K562 (cell line): ENCODE measurements around the gene POLR2H. TPM values are rescaled to one million over a fixed set of nuclear protein-coding genes. Genes with fewer than 3 reads are reported as not detected.

Experiments
- ATAC-seq: fragments of 200-7000 bp; cut with Tn5 transposase; 3 replicates; pipeline ENCODE4 v1.9.1; 2020; ENCODE audit warnings: moderate library complexity
- BruUV-seq: library from RNA; stranded (reverse); fragments of 400-500 nt; replicated peaks from 2 replicates; lab custom pipeline; 2021; lab: Mats Ljungman, UMichigan
- CTCF ChIA-PET: fragments of 300-600 bp; formaldehyde crosslinking; extraction: SDS; loops from one replicate; lab custom pipeline; 2021; ENCODE audit warnings: low intra/inter-chr PET ratio; lab: Yijun Ruan, JAX
- POLR2A ChIA-PET: fragments of 300-600, 350-650 bp; sonication (Branson Sonifier 250); formaldehyde crosslinking; extraction: SDS; loops from one replicate; lab custom pipeline; 2021; ENCODE audit warnings: antibody characterized with exemption, inconsistent platforms; lab: Yijun Ruan, JAX
- DNase-seq, 4 experiments: peaks; one replicate each; pipeline versions ENCODE4 v3.0.0 to v3.0.0-alpha.2; 2011 to 2018; ENCODE audit warnings: low spot score in 3 of 4, mixed read lengths in 3 of 4; ENCODE audit errors: extremely low read depth in 1 of 4
- FAIRE-seq: peaks from 2 replicates; lab custom pipeline; 2011; peaks lifted over from hg19 to GRCh38; lab: Jason Lieb, UNC
- H2AFZ ChIP-seq: 2 replicates; pipeline ENCODE4 v1.6.0; 2011; ENCODE audit warnings: low read depth, low read length, control low read depth, inconsistent platforms
- H3K27ac ChIP-seq: fragments of 200-600 bp; 3 replicates; pipeline ENCODE4 v1.8.0; 2011; ENCODE audit warnings: low read depth, mild to moderate bottlenecking, control low read depth, inconsistent platforms, low read length, moderate library complexity, mixed read lengths; ENCODE audit errors: extremely low read depth
- H3K27me3 ChIP-seq, 2 experiments: fragments of 300-600 bp in 1 of 2; 2 replicates in 1 of 2; 3 replicates in 1 of 2; pipeline versions ENCODE4 v1.6.0 to v1.8.0; 2011; ENCODE audit warnings: inconsistent platforms in 2 of 2, low read length in 2 of 2, mild to moderate bottlenecking in 1 of 2, mixed read lengths in 1 of 2, moderate library complexity in 1 of 2; ENCODE audit not compliant: control insufficient read depth in 2 of 2, insufficient read depth in 2 of 2
- H3K36me3 ChIP-seq: fragments of 300-600 bp; 3 replicates; pipeline ENCODE4 v1.8.0; 2011; ENCODE audit warnings: mild to moderate bottlenecking, low read length, inconsistent platforms; ENCODE audit not compliant: control insufficient read depth, insufficient read depth
- H3K4me1 ChIP-seq, 2 experiments: fragments of 200-600 bp in 1 of 2; replicated peaks in 1 of 2; 2 replicates in 1 of 2; 3 replicates in 1 of 2; pipeline versions ENCODE4 v1.5.1 to v1.8.0; 2011; ENCODE audit warnings: inconsistent platforms in 2 of 2, low read length in 2 of 2, mild to moderate bottlenecking in 1 of 2, mixed read lengths in 1 of 2, moderate library complexity in 1 of 2; ENCODE audit not compliant: control insufficient read depth in 2 of 2, insufficient read depth in 2 of 2
- H3K4me2 ChIP-seq: 2 replicates; pipeline ENCODE4 v1.6.1; 2011; ENCODE audit warnings: low read length, control low read depth, inconsistent platforms, mixed read lengths; ENCODE audit not compliant: insufficient read depth
- H3K4me3 ChIP-seq: fragments of 200-600 bp; sonication (generic), shearing (Covaris generic); 2 replicates; pipeline ENCODE4 v1.5.1; 2016; ENCODE audit warnings: control low read depth, inconsistent platforms
- H3K79me2 ChIP-seq: fragments of 200-600 bp; 3 replicates; pipeline ENCODE4 v1.8.0; 2011; ENCODE audit warnings: low read length, inconsistent platforms; ENCODE audit not compliant: control insufficient read depth, insufficient read depth
- H3K9ac ChIP-seq, 2 experiments: 2 replicates each; pipeline versions ENCODE4 v1.6.0 to v1.6.1; 2011; ENCODE audit warnings: low read depth in 2 of 2, low read length in 2 of 2, control low read depth in 1 of 2, inconsistent platforms in 1 of 2, mild to moderate bottlenecking in 1 of 2, mixed read lengths in 1 of 2; ENCODE audit not compliant: insufficient read depth in 1 of 2
- H3K9me1 ChIP-seq: one replicate; pipeline ENCODE4 v1.6.0; 2011; ENCODE audit warnings: inconsistent platforms, mild to moderate bottlenecking, low read length, moderate library complexity; ENCODE audit not compliant: control insufficient read depth, insufficient read depth
- H3K9me3 ChIP-seq: replicated peaks from 2 replicates; pipeline ENCODE4 v1.5.1; 2011; ENCODE audit warnings: low read depth, low read length, inconsistent platforms; ENCODE audit not compliant: control insufficient read depth, insufficient read depth
- H4K20me1 ChIP-seq: replicated peaks from 2 replicates; pipeline ENCODE4 v1.6.1; 2011; ENCODE audit warnings: low read length, inconsistent platforms, mixed read lengths; ENCODE audit not compliant: control insufficient read depth, insufficient read depth
- ELF2 ChIP-seq: fragments of 250-450 bp; sonication (Bioruptor Pico); IDR thresholded peaks from 2 replicates; pipeline ENCODE4 v1.5.0; 2021; ENCODE audit warnings: mild to moderate bottlenecking
- FOXK2 ChIP-seq, 2 experiments: fragments of 450-650 bp; IDR thresholded peaks in 1 of 2; conservative IDR thresholded peaks in 1 of 2; 2 replicates each; pipeline ENCODE4 v1.6.1; 2016; ENCODE audit warnings: low read depth in 2 of 2, mild to moderate bottlenecking in 1 of 2
- OTX1 ChIP-seq: fragments of 450-650 bp; formaldehyde crosslinking; IDR thresholded peaks from 2 replicates; pipeline ENCODE4 v1.4.0; 2022; ENCODE audit warnings: mild to moderate bottlenecking
- PTTG1 ChIP-seq: fragments of 450-650 bp; IDR thresholded peaks from 2 replicates; pipeline ENCODE4 v1.6.1; 2016; ENCODE audit warnings: low read depth, mild to moderate bottlenecking, missing genetic modification characterization, missing compliant biosample characterization
- YBX1 ChIP-seq: fragments of 450-650 bp; IDR thresholded peaks from 2 replicates; pipeline ENCODE4 v1.7.1; 2016; ENCODE audit warnings: mild to moderate bottlenecking
- WGBS: fragments of 100-300 bp; shearing (Covaris generic); methylation state at CpG from one replicate; pipeline ENCODE4 v1.1.6; 2016; ENCODE audit warnings: low coverage, mixed read lengths; ENCODE audit not compliant: insufficient coverage; ENCODE audit errors: missing lambda C conversion rate; 5-methylcytosine and 5-hydroxymethylcytosine counted together
- in situ Hi-C: fragments of 300-500 bp; cut with MboI; formaldehyde crosslinking; loops from 4 replicates; pipeline ENCODE4 v1.15.0; 2018; ENCODE audit warnings: inconsistent platforms, mixed read lengths
- intact Hi-C: fragments of 100-400 bp; cut with micrococcal nuclease; formaldehyde crosslinking; loops from 2 replicates; pipeline ENCODE4 v1.14.2; 2022
- polyA plus RNA-seq, 8 experiments: library from polyadenylated mRNA; depleted of rRNA in 4 of 8; stranded (reverse) in 5 of 8; unstranded in 3 of 8; fragments of >200 nt; fragmentation: Nextera tagmentation in 2 of 8; fragmentation: Illumina TruSeq in 1 of 8; extraction: Ambion mirVana in 2 of 8; extraction: Trizol in 1 of 8; gene quantifications; 2 replicates each; pipeline versions ENCODE4 v1.2.1 to v1.2.3, GENCODE V29; 2011 to 2014; ENCODE audit warnings: inconsistent platforms in 1 of 8, missing spikeins in 1 of 8
- total RNA-seq, 7 experiments: library from RNA; depleted of rRNA in 6 of 7; stranded (reverse); fragments of >200 nt in 6 of 7; fragmentation: Illumina TruSeq in 2 of 7; extraction: Trizol in 2 of 7; gene quantifications; 2 replicates each; pipeline versions ENCODE4 v1.2.1 to v1.2.3, GENCODE V29; 2011 to 2021; ENCODE audit warnings: low replicate concordance in 1 of 7
- TF ChIP-seq, protein P1 (sequence below): fragments of 450-650 bp; IDR thresholded peaks from one replicate; pipeline ENCODE4 v1.6.1; 2018; ENCODE audit warnings: mild to moderate bottlenecking, moderate library complexity; ENCODE audit not compliant: partially characterized antibody
- TF ChIP-seq, protein P2 (sequence below): sonication (generic); formaldehyde crosslinking; IDR thresholded peaks from 2 replicates; pipeline ENCODE4 v1.9.0; 2022; ENCODE audit warnings: mild to moderate bottlenecking, missing genetic modification reagents
- TF ChIP-seq, protein P3 (sequence below): fragments of 450-650 bp; IDR thresholded peaks from 2 replicates; pipeline ENCODE4 v1.6.1; 2016; ENCODE audit warnings: missing biosample characterization, missing genetic modification characterization

POLR2H gene
- total and polyA plus RNA-seq, 9 of the 15 experiments (the other 6 are each of a cell fraction or from before 2014, with no cell fraction given): 128 to 512 (median 220) TPM

DNA sequence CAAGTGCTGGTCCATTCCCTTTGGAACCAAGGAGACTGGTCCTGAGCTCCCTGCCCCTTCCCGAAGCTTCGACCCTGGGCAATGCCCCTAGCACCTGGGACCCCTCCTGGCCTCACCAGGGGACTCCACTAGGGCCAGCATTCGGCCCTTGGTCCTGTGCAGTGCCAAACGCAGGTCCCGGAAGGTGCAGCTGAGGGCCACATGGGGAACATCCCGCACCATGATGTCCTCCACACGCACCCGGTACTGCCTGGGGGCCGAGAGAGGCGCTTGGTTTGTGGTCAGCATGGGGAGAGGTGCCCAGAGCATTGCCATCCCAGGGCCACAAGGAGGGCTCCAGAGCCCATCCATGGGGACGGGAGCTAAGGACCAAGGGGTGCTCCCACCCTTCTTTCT is 8.0 kb upstream of the POLR2H start:
- Histone ChIP-seq H4K20me1 (no peaks in the 10 kb centered on the region), H3K79me2 (no peaks in the 10 kb centered on the region), H3K9ac (peak overlapping the region in 1 of 2 experiments; percentile 62; a peak in 2 of 4 replicates), H3K4me3 (no peak overlapping the region), H3K9me1 (peaks cover 5% of the 10 kb centered on the region), H2AFZ (no peak overlapping the region), H3K27ac (no peak overlapping the region), H3K36me3 (peaks cover 82% of the 10 kb centered on the region; the same call in 2 of the 3 replicates), H3K4me2 (no peak overlapping the region), H3K9me3 (no peaks in the 10 kb centered on the region), H3K27me3 (no peaks in the 10 kb centered on the region), H3K4me1 (peaks cover 29 to 66% of the 10 kb centered on the region in 2 experiments)
- WGBS: 91% methylated on average over 8 of the region's 11 CpGs
- no peak for DNase-seq
- TF ChIP-seq YBX1 (no peak), FOXK2 (conservative IDR thresholded peaks at IDR 0.05 in 1 of 2, IDR thresholded peaks at IDR 0.05 in 1 of 2; ENCODE audit: low read depth in 2 of 2) (no peak), OTX1 (CRISPR knock-in tag) (no peak), PTTG1 (tag) (no peak), ELF2 (CRISPR knock-in tag) (no peak)
- TF ChIP-seq, protein P1, sequence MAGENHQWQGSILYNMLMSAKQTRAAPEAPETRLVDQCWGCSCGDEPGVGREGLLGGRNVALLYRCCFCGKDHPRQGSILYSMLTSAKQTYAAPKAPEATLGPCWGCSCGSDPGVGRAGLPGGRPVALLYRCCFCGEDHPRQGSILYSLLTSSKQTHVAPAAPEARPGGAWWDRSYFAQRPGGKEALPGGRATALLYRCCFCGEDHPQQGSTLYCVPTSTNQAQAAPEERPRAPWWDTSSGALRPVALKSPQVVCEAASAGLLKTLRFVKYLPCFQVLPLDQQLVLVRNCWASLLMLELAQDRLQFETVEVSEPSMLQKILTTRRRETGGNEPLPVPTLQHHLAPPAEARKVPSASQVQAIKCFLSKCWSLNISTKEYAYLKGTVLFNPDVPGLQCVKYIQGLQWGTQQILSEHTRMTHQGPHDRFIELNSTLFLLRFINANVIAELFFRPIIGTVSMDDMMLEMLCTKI: no peak
- TF ChIP-seq, protein P2, sequence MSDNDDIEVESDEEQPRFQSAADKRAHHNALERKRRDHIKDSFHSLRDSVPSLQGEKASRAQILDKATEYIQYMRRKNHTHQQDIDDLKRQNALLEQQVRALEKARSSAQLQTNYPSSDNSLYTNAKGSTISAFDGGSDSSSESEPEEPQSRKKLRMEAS (CRISPR knock-in tag): 0 out of 2 replicates have a peak, but pooled peaks have one; percentile 24
- TF ChIP-seq, protein P3, sequence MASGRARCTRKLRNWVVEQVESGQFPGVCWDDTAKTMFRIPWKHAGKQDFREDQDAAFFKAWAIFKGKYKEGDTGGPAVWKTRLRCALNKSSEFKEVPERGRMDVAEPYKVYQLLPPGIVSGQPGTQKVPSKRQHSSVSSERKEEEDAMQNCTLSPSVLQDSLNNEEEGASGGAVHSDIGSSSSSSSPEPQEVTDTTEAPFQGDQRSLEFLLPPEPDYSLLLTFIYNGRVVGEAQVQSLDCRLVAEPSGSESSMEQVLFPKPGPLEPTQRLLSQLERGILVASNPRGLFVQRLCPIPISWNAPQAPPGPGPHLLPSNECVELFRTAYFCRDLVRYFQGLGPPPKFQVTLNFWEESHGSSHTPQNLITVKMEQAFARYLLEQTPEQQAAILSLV (tag): no peak
- in situ Hi-C loops: no loop called here
- no peak for FAIRE-seq
- no peak for ATAC-seq
- no TSS peak for BruUV-seq
- CTCF ChIA-PET: no interaction called here
- POLR2A ChIA-PET: interaction anchor here (0.9 to 1.0 kb wide), 2 partner anchors 8 to 11 kb away, joined by 5 to 6 read pairs; no protein-coding TSS in a partner anchor
- intact Hi-C loops: no loop called here
